HCT116 (cell line): Measurements from ENCODE around the gene SERINC5. TPM values are rescaled to one million over a fixed set of nuclear protein-coding genes. Genes with fewer than 3 reads are reported as not detected.
"Not testable (repeated sequence)": the region's sequence is repeated elsewhere in the genome, so short reads cannot be mapped to it uniquely, and the experiment has no call there.

Experiments
- ATAC-seq: fragments of 200-7000 bp; cut with Tn5 transposase; 2 replicates; pipeline ENCODE4 v1.9.1; 2020; ENCODE audit warnings: mild to moderate bottlenecking, moderate library complexity
- BruUV-seq: library from RNA; stranded (reverse); fragments of 400-500 nt; replicated peaks from 2 replicates; lab custom pipeline; 2021; lab: Mats Ljungman, UMichigan
- CTCF ChIA-PET: fragments of 300-600 bp; sonication (Branson Sonifier 250); formaldehyde crosslinking; loops from one replicate; lab custom pipeline; 2021; ENCODE audit warnings: antibody characterized with exemption; lab: Charles Lee
- POLR2A ChIA-PET: fragments of 300-600, 350-600 bp; sonication (Branson Sonifier 250); formaldehyde crosslinking; loops from one replicate; lab custom pipeline; 2021; ENCODE audit warnings: antibody characterized with exemption; lab: Charles Lee
- RAD21 ChIA-PET, 2 experiments: fragments of 300-600 bp; sonication (Branson Sonifier 250); formaldehyde crosslinking; loops; one replicate each; lab custom pipeline; 2023; ENCODE audit warnings: low total read pairs in 2 of 2; ENCODE audit not compliant: uncharacterized antibody in 2 of 2, unreplicated experiment in 2 of 2, low non-redundant PET in 1 of 2; lab: Charles Lee
- DNase-seq: peaks from one replicate; pipeline ENCODE4 v3.0.0-alpha.2; 2010; ENCODE audit warnings: low read depth, low spot score
- H2AFZ ChIP-seq: fragments of 200-600 bp; shearing (Covaris generic), sonication (generic); 2 replicates; pipeline ENCODE4 v1.6.1; 2017; ENCODE audit warnings: low read depth, mixed run types, mixed read lengths, antibody characterized with exemption, low read length; ENCODE audit not compliant: poor library complexity, severe bottlenecking
- H3K27ac ChIP-seq: 2 replicates; pipeline ENCODE4 v1.5.1; 2012; ENCODE audit warnings: low read depth, low read length
- H3K27me3 ChIP-seq: fragments of 200-600 bp; sonication (generic); 2 replicates; pipeline ENCODE4 v1.6.1; 2016; ENCODE audit warnings: mixed run types, low read length, mixed read lengths; ENCODE audit not compliant: insufficient read depth
- H3K36me3 ChIP-seq, 2 experiments: fragments of 200-500 bp in 1 of 2; fragments of 200-600 bp in 1 of 2; sonication (Bioruptor generic) in 1 of 2; sonication (generic) in 1 of 2; 2 replicates each; pipeline versions ENCODE4 v1.5.1 to v1.6.1; 2014 to 2016; ENCODE audit warnings: low read length in 2 of 2, inconsistent platforms in 1 of 2, mixed read lengths in 1 of 2, mixed run types in 1 of 2; ENCODE audit not compliant: insufficient read depth in 2 of 2, control insufficient read depth in 1 of 2
- H3K4me1 ChIP-seq, 2 experiments: fragments of 200-600 bp in 1 of 2; sonication (generic) in 1 of 2; 2 replicates each; pipeline versions ENCODE4 v1.5.1 to v1.6.1; 2012 to 2017; ENCODE audit warnings: low read length in 2 of 2, inconsistent platforms in 1 of 2, mild to moderate bottlenecking in 1 of 2, mixed read lengths in 1 of 2, mixed run types in 1 of 2, moderate library complexity in 1 of 2; ENCODE audit not compliant: insufficient read depth in 2 of 2, control insufficient read depth in 1 of 2
- H3K4me2 ChIP-seq: fragments of 200-600 bp; sonication (generic); 2 replicates; pipeline ENCODE4 v1.6.1; 2017; ENCODE audit warnings: mixed run types, low read length, mixed read lengths
- H3K4me3 ChIP-seq, 2 experiments: fragments of 200-600 bp in 1 of 2; sonication (generic) in 1 of 2; replicated peaks in 1 of 2; 2 replicates each; pipeline ENCODE4 v1.5.1; 2011 to 2016; ENCODE audit warnings: low read length in 2 of 2, control low read depth in 1 of 2, low read depth in 1 of 2, mild to moderate bottlenecking in 1 of 2, mixed read lengths in 1 of 2, mixed run types in 1 of 2
- H3K79me2 ChIP-seq: fragments of 200-600 bp; sonication (generic); 2 replicates; pipeline ENCODE4 v1.6.1; 2017; ENCODE audit warnings: mild to moderate bottlenecking, mixed run types, low read length, moderate library complexity, mixed read lengths; ENCODE audit not compliant: insufficient read depth
- H3K9ac ChIP-seq: fragments of 200-600 bp; sonication (generic); 2 replicates; pipeline ENCODE4 v1.6.1; 2016; ENCODE audit warnings: low read length, mixed read lengths
- H3K9me2 ChIP-seq: fragments of 200-600 bp; sonication (generic), shearing (Covaris generic); 2 replicates; pipeline ENCODE4 v1.6.1; 2017; ENCODE audit warnings: mixed run types, mild to moderate bottlenecking, moderate library complexity; ENCODE audit not compliant: insufficient read depth
- H3K9me3 ChIP-seq, 2 experiments: fragments of 200-500 bp in 1 of 2; fragments of 200-600 bp in 1 of 2; sonication (Bioruptor generic) in 1 of 2; sonication (generic) in 1 of 2; 2 replicates each; pipeline ENCODE4 v1.6.1; 2014 to 2017; ENCODE audit warnings: low read length in 2 of 2, mixed read lengths in 2 of 2, inconsistent platforms in 1 of 2, low read depth in 1 of 2, mild to moderate bottlenecking in 1 of 2, mixed run types in 1 of 2, moderate library complexity in 1 of 2; ENCODE audit not compliant: control insufficient read depth in 1 of 2, insufficient read depth in 1 of 2
- H4K20me1 ChIP-seq: fragments of 200-600 bp; sonication (generic), shearing (Covaris generic); 2 replicates; pipeline ENCODE4 v1.6.1; 2017; ENCODE audit warnings: mixed run types, mild to moderate bottlenecking, moderate library complexity; ENCODE audit not compliant: insufficient read depth
- CEBPB ChIP-seq: IDR thresholded peaks from 2 replicates; pipeline ENCODE4 v1.6.1; 2012; ENCODE audit warnings: low read depth
- EGR1 ChIP-seq: IDR thresholded peaks from 2 replicates; pipeline ENCODE4 v1.6.1; 2012; ENCODE audit warnings: low read depth
- ELF1 ChIP-seq: IDR thresholded peaks from 2 replicates; pipeline ENCODE4 v1.6.1; 2012; ENCODE audit warnings: low read depth, borderline replicate concordance
- MAX ChIP-seq: IDR thresholded peaks from 2 replicates; pipeline ENCODE4 v1.6.1; 2012
- POLR2A ChIP-seq: IDR thresholded peaks from 2 replicates; pipeline ENCODE4 v1.7.0; 2011; ENCODE audit warnings: borderline replicate concordance; ENCODE audit not compliant: insufficient read depth, insufficient read length; ENCODE audit errors: extremely low read depth
- POLR2AphosphoS5 ChIP-seq: IDR thresholded peaks from 2 replicates; pipeline ENCODE4 v1.6.1; 2011; ENCODE audit warnings: mild to moderate bottlenecking, low read depth, low read length, moderate library complexity
- SIN3A ChIP-seq: IDR thresholded peaks from 2 replicates; pipeline ENCODE4 v1.6.1; 2012; ENCODE audit warnings: low read depth
- SP1 ChIP-seq: IDR thresholded peaks from 2 replicates; pipeline ENCODE4 v1.6.1; 2012; ENCODE audit warnings: low read depth
- TCF7L2 ChIP-seq: IDR thresholded peaks from 2 replicates; pipeline ENCODE4 v1.7.0; 2011; ENCODE audit warnings: borderline replicate concordance, inconsistent platforms; ENCODE audit not compliant: insufficient read depth, insufficient read length; ENCODE audit errors: extremely low read depth
- intact Hi-C: fragments of 100-400 bp; cut with micrococcal nuclease; formaldehyde crosslinking; loops from 2 replicates; pipeline ENCODE4 v1.10.0; 2022
- total RNA-seq: library from RNA; stranded (reverse); gene quantifications from one replicate; pipeline ENCODE4 v1.2.1, GENCODE V29; 2021; ENCODE audit not compliant: unreplicated experiment
- TF ChIP-seq, protein P1 (sequence below): IDR thresholded peaks from 2 replicates; pipeline ENCODE4 v1.6.1; 2011; ENCODE audit warnings: mild to moderate bottlenecking, low read length, moderate library complexity; ENCODE audit not compliant: insufficient replicate concordance; ENCODE audit errors: extremely low read depth
- TF ChIP-seq, protein P2 (sequence below): IDR thresholded peaks from 2 replicates; pipeline ENCODE4 v1.6.1; 2012

The SERINC5 gene
- total RNA-seq, 1 experiment from 2014 or later = 39.3 TPM

DNA sequence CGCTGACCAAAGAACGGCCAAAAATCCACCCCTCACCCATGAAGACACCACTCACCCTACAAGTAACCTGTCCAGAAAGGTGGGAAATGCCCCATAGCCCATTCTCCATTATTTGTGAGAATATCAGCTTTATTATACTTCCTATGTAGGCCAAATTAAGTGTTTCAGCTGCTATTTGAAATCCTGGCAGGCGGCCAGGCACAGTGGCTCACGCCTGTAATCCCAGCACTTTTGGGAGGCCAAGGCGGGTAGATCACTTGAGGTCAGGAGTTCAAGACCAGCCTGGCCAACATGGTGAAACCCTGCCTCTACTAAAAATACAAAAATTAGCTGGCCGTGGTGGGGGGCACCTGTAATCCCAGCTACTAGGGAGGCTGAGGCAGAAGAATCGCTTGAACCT, 54.1 kb downstream of the SERINC5 start:
- ATAC-seq, H3K4me1 ChIP-seq, CTCF ChIA-PET, POLR2A ChIA-PET, DNase-seq, H3K27ac ChIP-seq, H3K4me2 ChIP-seq, H3K9ac ChIP-seq, intact Hi-C loops, H3K36me3 ChIP-seq, RAD21 ChIA-PET, H4K20me1 ChIP-seq, H3K79me2 ChIP-seq, H2AFZ ChIP-seq, BruUV-seq, H3K4me3 ChIP-seq, H3K9me2 ChIP-seq, H3K9me3 ChIP-seq, H3K27me3 ChIP-seq: not testable (repeated sequence)

- BruUV-seq = no TSS peak
- no peak for ATAC-seq
- POLR2A ChIA-PET = no interaction called here
Measured at GRCh38 chr5:80198920-80199319, 56.9 kb downstream of the SERINC5 start.

More at GRCh38 chr5:80198920-80199319, 56.9 kb downstream of the SERINC5 start:
- H3K27me3 ChIP-seq = no peaks in the 10 kb centered on the region
- no peak overlapping the region for H3K27ac ChIP-seq
- no peaks in the 10 kb centered on the region for H4K20me1 ChIP-seq
- H3K4me2 ChIP-seq = no peak overlapping the region
- no peaks in the 10 kb centered on the region for H3K9me3 ChIP-seq
- DNase-seq = no peak
- CTCF ChIA-PET = no interaction called here
- H3K9ac ChIP-seq = no peak overlapping the region
- H2AFZ ChIP-seq = no peak overlapping the region
- H3K4me1 ChIP-seq = no peaks in the 10 kb centered on the region; a peak in 1 of 4 replicates
- RAD21 ChIA-PET = no interaction called here
- intact Hi-C loops = no loop called here
- peaks cover 5% of the 10 kb centered on the region; the same call in 1 of the 2 replicates for H3K79me2 ChIP-seq
- H3K9me2 ChIP-seq = no peaks in the 10 kb centered on the region
- H3K36me3 ChIP-seq = no peaks in the 10 kb centered on the region
- no peak for TF ChIP-seq MAX
- TF ChIP-seq POLR2AphosphoS5 = no peak
- TF ChIP-seq, protein P1, sequence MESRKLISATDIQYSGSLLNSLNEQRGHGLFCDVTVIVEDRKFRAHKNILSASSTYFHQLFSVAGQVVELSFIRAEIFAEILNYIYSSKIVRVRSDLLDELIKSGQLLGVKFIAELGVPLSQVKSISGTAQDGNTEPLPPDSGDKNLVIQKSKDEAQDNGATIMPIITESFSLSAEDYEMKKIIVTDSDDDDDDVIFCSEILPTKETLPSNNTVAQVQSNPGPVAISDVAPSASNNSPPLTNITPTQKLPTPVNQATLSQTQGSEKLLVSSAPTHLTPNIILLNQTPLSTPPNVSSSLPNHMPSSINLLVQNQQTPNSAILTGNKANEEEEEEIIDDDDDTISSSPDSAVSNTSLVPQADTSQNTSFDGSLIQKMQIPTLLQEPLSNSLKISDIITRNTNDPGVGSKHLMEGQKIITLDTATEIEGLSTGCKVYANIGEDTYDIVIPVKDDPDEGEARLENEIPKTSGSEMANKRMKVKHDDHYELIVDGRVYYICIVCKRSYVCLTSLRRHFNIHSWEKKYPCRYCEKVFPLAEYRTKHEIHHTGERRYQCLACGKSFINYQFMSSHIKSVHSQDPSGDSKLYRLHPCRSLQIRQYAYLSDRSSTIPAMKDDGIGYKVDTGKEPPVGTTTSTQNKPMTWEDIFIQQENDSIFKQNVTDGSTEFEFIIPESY = no peak
- TF ChIP-seq ELF1 = no peak
- TF ChIP-seq, protein P2, sequence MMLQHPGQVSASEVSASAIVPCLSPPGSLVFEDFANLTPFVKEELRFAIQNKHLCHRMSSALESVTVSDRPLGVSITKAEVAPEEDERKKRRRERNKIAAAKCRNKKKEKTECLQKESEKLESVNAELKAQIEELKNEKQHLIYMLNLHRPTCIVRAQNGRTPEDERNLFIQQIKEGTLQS = no peak
- no peak for TF ChIP-seq TCF7L2
- TF ChIP-seq EGR1 = no peak
- no peak for TF ChIP-seq CEBPB
- TF ChIP-seq POLR2A = no peak
- TF ChIP-seq SP1 = no peak
- TF ChIP-seq SIN3A = no peak
- H3K4me3 ChIP-seq = no peak overlapping the region
